PC-9 (cell line): ENCODE measurements around the gene SREBF2. TPM values are rescaled to one million over a fixed set of nuclear protein-coding genes. Genes with fewer than 3 reads are reported as not detected.

Experiments used
- BruUV-seq: library from RNA; stranded (reverse); fragments of 400-500 nt; replicated peaks from 2 replicates; lab custom pipeline; 2021; lab: Mats Ljungman, UMichigan
- CTCF ChIA-PET: fragments of 300-600 bp; sonication (Branson Sonifier 250); formaldehyde crosslinking; loops from one replicate; lab custom pipeline; 2022; ENCODE audit warnings: antibody characterized with exemption; lab: Charles Lee
- POLR2A ChIA-PET: fragments of 300-600 bp; sonication (Branson Sonifier 250); formaldehyde crosslinking; loops from one replicate; lab custom pipeline; 2022; ENCODE audit warnings: antibody characterized with exemption; ENCODE audit not compliant: unreplicated experiment; lab: Charles Lee
- DNase-seq, 2 experiments: peaks; one replicate each; pipeline versions ENCODE4 v3.0.0 to v3.0.0-alpha.2; 2015 to 2022; ENCODE audit warnings: mixed read lengths in 1 of 2
- H2AFZ ChIP-seq: fragments of 200-600 bp; sonication (generic); 2 replicates; pipeline ENCODE4 v1.8.1; 2017; ENCODE audit warnings: antibody characterized with exemption
- H3F3A ChIP-seq: fragments of 200-600 bp; sonication (generic); 2 replicates; pipeline ENCODE4 v1.8.1; 2017; ENCODE audit warnings: antibody characterized with exemption, mild to moderate bottlenecking, low read depth; ENCODE audit not compliant: insufficient read depth
- H3K27ac ChIP-seq: fragments of 200-600 bp; sonication (generic); 2 replicates; pipeline ENCODE4 v1.6.1; 2016; ENCODE audit warnings: mixed run types
- H3K27me3 ChIP-seq: fragments of 200-600 bp; sonication (generic); 2 replicates; pipeline ENCODE4 v1.6.1; 2016; ENCODE audit warnings: low read depth, mixed run types; ENCODE audit not compliant: insufficient read depth
- H3K36me3 ChIP-seq: fragments of 200-600 bp; sonication (generic); 2 replicates; pipeline ENCODE4 v1.6.1; 2016; ENCODE audit warnings: low read depth, mixed run types
- H3K4me1 ChIP-seq: fragments of 200-600 bp; sonication (generic); replicated peaks from 2 replicates; pipeline ENCODE4 v1.6.1; 2016; ENCODE audit warnings: mixed run types; ENCODE audit not compliant: insufficient read depth
- H3K4me2 ChIP-seq: fragments of 200-600 bp; sonication (generic); 2 replicates; pipeline ENCODE4 v1.6.1; 2017; ENCODE audit warnings: mixed run types
- H3K4me3 ChIP-seq: fragments of 200-600 bp; sonication (generic); 2 replicates; pipeline ENCODE4 v1.6.1; 2016; ENCODE audit warnings: mixed run types
- H3K79me2 ChIP-seq: fragments of 200-600 bp; sonication (generic); 2 replicates; pipeline ENCODE4 v1.6.1; 2017; ENCODE audit warnings: low read depth, mixed run types
- H3K9me2 ChIP-seq: fragments of 200-600 bp; sonication (generic); 2 replicates; pipeline ENCODE4 v1.8.1; 2017; ENCODE audit warnings: mild to moderate bottlenecking; ENCODE audit not compliant: insufficient read depth
- H3K9me3 ChIP-seq: fragments of 200-600 bp; sonication (generic); 2 replicates; pipeline ENCODE4 v1.8.1; 2016; ENCODE audit warnings: low read depth; ENCODE audit not compliant: insufficient read depth
- H4K20me1 ChIP-seq: fragments of 200-600 bp; sonication (generic); 2 replicates; pipeline ENCODE4 v1.8.1; 2017; ENCODE audit not compliant: insufficient read depth
- EZH2 ChIP-seq: fragments of 200-600 bp; sonication (generic); IDR thresholded peaks from 2 replicates; pipeline ENCODE4 v1.8.0; 2017; ENCODE audit warnings: antibody characterized with exemption, low read depth
- intact Hi-C: fragments of 100-400 bp; cut with micrococcal nuclease; formaldehyde crosslinking; loops from one replicate; pipeline ENCODE4 v1.10.0; 2022; ENCODE audit not compliant: unreplicated experiment
- total RNA-seq: library from RNA; stranded (reverse); gene quantifications from 2 replicates; pipeline ENCODE4 v1.2.3, GENCODE V29; 2021
- TF ChIP-seq, protein P1 (sequence below): fragments of 200-600 bp; sonication (generic); conservative IDR thresholded peaks from 2 replicates; pipeline ENCODE4 v1.6.1; 2017; ENCODE audit warnings: mixed run types, antibody characterized with exemption, mild to moderate bottlenecking, moderate library complexity

SREBF2 gene
- total RNA-seq, 1 experiment from 2014 or later, result 196 TPM

DNA sequence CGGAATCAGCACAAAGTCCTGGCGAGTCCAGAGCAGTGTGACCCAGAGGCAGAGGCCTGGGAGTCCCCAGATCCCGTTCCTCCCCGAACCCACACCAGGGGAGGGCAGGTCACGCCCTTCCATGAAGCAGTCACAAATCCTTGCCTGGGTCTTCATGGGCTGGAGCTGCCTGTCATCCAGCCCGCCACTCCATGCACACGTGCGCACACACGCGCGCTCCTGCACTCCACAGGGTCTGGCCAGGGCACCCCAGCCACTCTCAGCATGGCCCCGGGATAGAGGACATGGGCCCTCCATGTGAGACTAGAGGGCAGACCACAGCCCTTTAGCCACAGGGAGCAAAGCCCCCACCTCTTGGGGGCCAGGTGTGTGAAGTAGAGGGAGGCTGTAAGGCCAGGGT, 99.4 kb downstream of the SREBF2 start:
- no peak overlapping the region for H3K4me3 ChIP-seq
- H3K27ac ChIP-seq, result no peak overlapping the region
- TF ChIP-seq, protein P1, sequence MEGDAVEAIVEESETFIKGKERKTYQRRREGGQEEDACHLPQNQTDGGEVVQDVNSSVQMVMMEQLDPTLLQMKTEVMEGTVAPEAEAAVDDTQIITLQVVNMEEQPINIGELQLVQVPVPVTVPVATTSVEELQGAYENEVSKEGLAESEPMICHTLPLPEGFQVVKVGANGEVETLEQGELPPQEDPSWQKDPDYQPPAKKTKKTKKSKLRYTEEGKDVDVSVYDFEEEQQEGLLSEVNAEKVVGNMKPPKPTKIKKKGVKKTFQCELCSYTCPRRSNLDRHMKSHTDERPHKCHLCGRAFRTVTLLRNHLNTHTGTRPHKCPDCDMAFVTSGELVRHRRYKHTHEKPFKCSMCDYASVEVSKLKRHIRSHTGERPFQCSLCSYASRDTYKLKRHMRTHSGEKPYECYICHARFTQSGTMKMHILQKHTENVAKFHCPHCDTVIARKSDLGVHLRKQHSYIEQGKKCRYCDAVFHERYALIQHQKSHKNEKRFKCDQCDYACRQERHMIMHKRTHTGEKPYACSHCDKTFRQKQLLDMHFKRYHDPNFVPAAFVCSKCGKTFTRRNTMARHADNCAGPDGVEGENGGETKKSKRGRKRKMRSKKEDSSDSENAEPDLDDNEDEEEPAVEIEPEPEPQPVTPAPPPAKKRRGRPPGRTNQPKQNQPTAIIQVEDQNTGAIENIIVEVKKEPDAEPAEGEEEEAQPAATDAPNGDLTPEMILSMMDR, result no peak
- no peak for TF ChIP-seq EZH2
- CTCF ChIA-PET, result no interaction called here
- no peaks in the 10 kb centered on the region for H3K9me3 ChIP-seq
- no peaks in the 10 kb centered on the region for H3K79me2 ChIP-seq
- POLR2A ChIA-PET, result no interaction called here
- no peak overlapping the region for H2AFZ ChIP-seq
- no peaks in the 10 kb centered on the region for H4K20me1 ChIP-seq
- peaks cover 11% of the 10 kb centered on the region; the same call in 1 of the 2 replicates for H3F3A ChIP-seq
- no TSS peak for BruUV-seq
- H3K36me3 ChIP-seq, result no peaks in the 10 kb centered on the region
- no peaks in the 10 kb centered on the region for H3K4me1 ChIP-seq
- no peaks in the 10 kb centered on the region for H3K27me3 ChIP-seq
- no peak for DNase-seq
- H3K4me2 ChIP-seq, result no peak overlapping the region
- H3K9me2 ChIP-seq, result no peaks in the 10 kb centered on the region
- intact Hi-C loops, result no loop called here

DNA sequence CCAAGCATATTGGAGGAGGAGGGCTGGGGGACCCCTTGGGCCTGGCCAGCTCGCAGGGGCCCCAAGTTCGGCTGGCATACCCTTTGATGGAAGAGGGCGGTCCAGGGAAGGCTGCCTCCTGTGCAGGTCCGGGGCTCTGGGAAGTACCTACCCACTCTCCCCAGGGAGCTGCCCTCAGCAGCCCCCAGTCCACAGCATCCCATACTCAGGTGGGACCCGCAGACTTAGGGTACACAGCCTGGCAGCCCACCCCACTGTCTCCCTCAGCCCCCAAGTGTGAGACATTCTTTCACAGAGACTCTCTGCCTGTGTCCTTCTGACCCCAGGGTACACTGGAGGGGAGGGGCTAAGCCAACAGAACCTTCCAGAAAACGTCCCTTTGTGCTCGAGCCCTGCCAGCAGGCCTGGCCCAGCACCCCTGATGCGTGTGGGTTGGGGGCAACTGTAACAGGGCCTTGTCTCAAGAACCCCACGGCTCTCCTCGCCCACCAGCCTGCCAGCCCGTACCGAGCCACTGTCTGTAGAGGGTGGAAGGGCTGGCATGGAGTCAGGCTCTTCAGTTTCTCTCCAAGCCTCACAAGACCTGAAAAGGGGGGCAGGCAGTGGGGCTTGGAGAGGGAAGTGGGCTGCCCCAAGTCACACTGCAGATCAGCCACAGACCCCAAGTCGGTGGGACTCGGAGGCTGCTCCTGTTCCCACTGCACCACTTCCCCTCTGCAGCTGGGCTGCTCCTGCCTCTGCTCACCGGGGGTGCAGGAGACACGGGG, 100.7 kb downstream of the SREBF2 start:
- Histone ChIP-seq H3K27me3 (no peaks in the 10 kb centered on the region), H3K4me1 (no peaks in the 10 kb centered on the region), H3K4me3 (no peak overlapping the region), H2AFZ (no peak overlapping the region), H3K79me2 (no peaks in the 10 kb centered on the region), H3K4me2 (no peak overlapping the region), H3K36me3 (0 out of 2 replicates have a peak, but pooled peaks cover under 1% of the 10 kb centered on the region), H4K20me1 (no peaks in the 10 kb centered on the region), H3K9me2 (no peaks in the 10 kb centered on the region), H3K27ac (no peak overlapping the region), H3F3A (peaks cover 6% of the 10 kb centered on the region; the same call in 1 of the 2 replicates), H3K9me3 (no peaks in the 10 kb centered on the region)
- ChIA-PET POLR2A (interaction anchor here (0.6 kb wide), 1 partner anchor 1326 kb away, joined by 4 read pairs; no protein-coding TSS in a partner anchor), CTCF (no interaction called here)
- TF ChIP-seq, protein P1, result no peak
- TF ChIP-seq EZH2, result no peak
- intact Hi-C loops, result no loop called here
- DNase-seq, result no peak
- BruUV-seq, result no TSS peak

DNA sequence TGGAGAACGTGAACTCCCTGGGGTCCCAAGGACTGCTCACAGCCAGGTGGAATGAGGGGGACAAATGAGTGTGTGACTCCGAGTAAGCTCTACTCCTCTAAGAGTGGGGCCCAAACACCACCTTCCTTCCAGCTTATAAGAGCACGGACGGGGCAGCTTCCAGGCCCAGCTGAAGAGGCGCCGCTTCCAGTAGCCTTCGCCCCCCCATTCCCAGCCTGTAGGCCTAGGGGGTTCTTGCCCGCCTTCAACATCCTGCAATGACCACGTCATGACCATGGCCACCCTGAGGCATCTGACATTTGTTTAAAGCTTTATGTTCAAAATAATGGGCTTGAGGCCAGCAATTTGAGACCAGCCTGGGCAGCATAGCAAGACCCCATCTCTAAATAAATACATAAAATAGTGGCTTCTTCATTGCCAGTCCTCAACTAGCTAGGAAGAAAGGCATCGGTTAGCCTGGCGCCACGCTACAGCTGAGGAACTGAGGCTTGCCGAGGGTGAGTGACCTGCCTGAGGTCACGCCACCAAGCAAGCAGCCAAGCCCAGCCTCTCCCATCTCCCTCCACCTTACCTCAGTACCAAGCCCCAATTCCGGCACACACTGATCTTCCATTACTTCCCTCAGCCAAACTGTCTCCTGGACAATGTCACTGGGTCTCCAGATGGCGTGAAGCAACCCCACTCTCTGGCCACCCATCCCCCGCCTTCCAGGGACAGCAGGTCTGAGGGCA, 101.5 kb downstream of the SREBF2 start:
- ChIA-PET POLR2A (no interaction called here), CTCF (no interaction called here)
- intact Hi-C loops, result no loop called here

More for the DNA sequence above, 101.5 kb downstream of the SREBF2 start:
- H4K20me1 ChIP-seq, result no peaks in the 10 kb centered on the region
- H3K4me2 ChIP-seq, result no peak overlapping the region
- no peaks in the 10 kb centered on the region for H3K4me1 ChIP-seq
- H3K27ac ChIP-seq, result no peak overlapping the region
- H3K36me3 ChIP-seq, result 0 out of 2 replicates have a peak, but pooled peaks cover 4% of the 10 kb centered on the region
- DNase-seq, result no peak
- BruUV-seq, result no TSS peak
- no peaks in the 10 kb centered on the region for H3K9me2 ChIP-seq
- H3K27me3 ChIP-seq, result no peaks in the 10 kb centered on the region
- H3K4me3 ChIP-seq, result no peak overlapping the region
- no peaks in the 10 kb centered on the region for H3K9me3 ChIP-seq
- 0 out of 2 replicates have a peak, but pooled peaks cover 6% of the 10 kb centered on the region for H3F3A ChIP-seq
- no peak for TF ChIP-seq EZH2
- TF ChIP-seq, protein P1, result no peak
- H2AFZ ChIP-seq, result no peak overlapping the region
- H3K79me2 ChIP-seq, result peaks cover 3% of the 10 kb centered on the region; the same call in 1 of the 2 replicates
